Glutamatergic neuron (in vitro differentiated cells): Measurements from ENCODE around the gene CLEC5A. TPM values are rescaled to one million over a fixed set of nuclear protein-coding genes. Genes with fewer than 3 reads are reported as not detected.

Source experiments
- DNase-seq: peaks from one replicate; pipeline ENCODE4 v3.0.0; 2022
- H3K27ac Mint-ChIP-seq: one replicate; pipeline ENCODE4 v1.8.0; 2020; ENCODE audit warnings: mild to moderate bottlenecking, mixed read lengths, inconsistent platforms; ENCODE audit not compliant: unreplicated experiment
- H3K27me3 Mint-ChIP-seq: one replicate; pipeline ENCODE4 v1.8.0; 2020; ENCODE audit warnings: mild to moderate bottlenecking, moderate library complexity, mixed read lengths, inconsistent platforms; ENCODE audit not compliant: unreplicated experiment
- H3K36me3 Mint-ChIP-seq: one replicate; pipeline ENCODE4 v1.8.0; 2020; ENCODE audit warnings: mild to moderate bottlenecking, mixed read lengths, inconsistent platforms; ENCODE audit not compliant: unreplicated experiment
- H3K4me1 Mint-ChIP-seq: one replicate; pipeline ENCODE4 v1.8.0; 2020; ENCODE audit warnings: mild to moderate bottlenecking, low read depth, mixed read lengths, inconsistent platforms; ENCODE audit not compliant: unreplicated experiment
- H3K4me3 Mint-ChIP-seq: one replicate; pipeline ENCODE4 v1.8.0; 2020; ENCODE audit warnings: mild to moderate bottlenecking, mixed read lengths, inconsistent platforms; ENCODE audit not compliant: unreplicated experiment
- H3K9me3 Mint-ChIP-seq: one replicate; pipeline ENCODE4 v1.8.0; 2020; ENCODE audit warnings: mild to moderate bottlenecking, moderate library complexity, mixed read lengths, inconsistent platforms; ENCODE audit not compliant: unreplicated experiment
- CTCF ChIP-seq: fragments of 200-600 bp; sonication (generic); IDR thresholded peaks from one replicate; pipeline ENCODE4 v1.5.0; 2021; ENCODE audit not compliant: partially characterized antibody, unreplicated experiment
- total RNA-seq: library from RNA; stranded (reverse); fragmentation: NEBNext Ultra II Directional; extraction: Animal tissue kit (Norgen Biotek cat#: 25700); gene quantifications from one replicate; pipeline ENCODE4 v1.2.1, GENCODE V29; 2021; ENCODE audit not compliant: unreplicated experiment

The CLEC5A gene
- total RNA-seq, 1 donor from 2014 or later: not detected

- H3K27me3 Mint-ChIP-seq: peaks cover 1% of the 10 kb centered on the region
- no peaks in the 10 kb centered on the region for H3K36me3 Mint-ChIP-seq
- DNase-seq: no peak
- peaks cover 3% of the 10 kb centered on the region for H3K9me3 Mint-ChIP-seq
- H3K4me1 Mint-ChIP-seq: no peaks in the 10 kb centered on the region
- TF ChIP-seq CTCF: no peak
- no peak overlapping the region for H3K27ac Mint-ChIP-seq
- H3K4me3 Mint-ChIP-seq: no peak overlapping the region
These were observed 2.9 kb downstream of the CLEC5A start for GRCh38 chr7:141943846-141944245.

- Mint-ChIP-seq H3K27me3 (peaks cover 1% of the 10 kb centered on the region), H3K9me3 (peaks cover 2% of the 10 kb centered on the region), H3K36me3 (no peaks in the 10 kb centered on the region), H3K4me1 (no peaks in the 10 kb centered on the region), H3K27ac (no peak overlapping the region), H3K4me3 (no peak overlapping the region)
- no peak for TF ChIP-seq CTCF
- DNase-seq: no peak
These were observed 5.7 kb downstream of the CLEC5A start for GRCh38 chr7:141941075-141941474.

GRCh38 chr7:141930211-141930610 is 16.6 kb downstream of the CLEC5A start:
- H3K27me3 Mint-ChIP-seq: peaks cover 4% of the 10 kb centered on the region
- TF ChIP-seq CTCF: no peak
- H3K36me3 Mint-ChIP-seq: no peaks in the 10 kb centered on the region
- H3K4me3 Mint-ChIP-seq: no peak overlapping the region
- DNase-seq: no peak
- no peak overlapping the region for H3K27ac Mint-ChIP-seq
- no peaks in the 10 kb centered on the region for H3K4me1 Mint-ChIP-seq
- H3K9me3 Mint-ChIP-seq: no peaks in the 10 kb centered on the region

GRCh38 chr7:141928845-141929195 is 18.0 kb downstream of the CLEC5A start:
- H3K36me3 Mint-ChIP-seq: no peaks in the 10 kb centered on the region
- H3K27ac Mint-ChIP-seq: no peak overlapping the region
- no peaks in the 10 kb centered on the region for H3K4me1 Mint-ChIP-seq
- H3K9me3 Mint-ChIP-seq: no peaks in the 10 kb centered on the region
- no peak overlapping the region for H3K4me3 Mint-ChIP-seq
- no peak for DNase-seq
- peaks cover 4% of the 10 kb centered on the region for H3K27me3 Mint-ChIP-seq
- no peak for TF ChIP-seq CTCF

- Mint-ChIP-seq H3K4me3 (no peak overlapping the region), H3K27ac (no peak overlapping the region), H3K4me1 (no peaks in the 10 kb centered on the region), H3K27me3 (peaks cover 2% of the 10 kb centered on the region), H3K36me3 (no peaks in the 10 kb centered on the region), H3K9me3 (no peaks in the 10 kb centered on the region)
- DNase-seq: no peak
- TF ChIP-seq CTCF: no peak
These were observed 18.5 kb downstream of the CLEC5A start for GRCh38 chr7:141928146-141928844.
